HepG2 (cell line): ENCODE measurements around the gene PODXL2. TPM values are rescaled to one million over a fixed set of nuclear protein-coding genes. Genes with fewer than 3 reads are reported as not detected.

Source experiments
- CEBPG ChIP-seq: IDR thresholded peaks from 2 replicates; pipeline ENCODE4 v1.6.1; 2016
- ISL2 ChIP-seq: sonication (generic); formaldehyde crosslinking; IDR thresholded peaks from 2 replicates; pipeline ENCODE4 v1.5.0; 2020; ENCODE audit warnings: missing genetic modification reagents
- MEIS2 ChIP-seq: sonication (generic); formaldehyde crosslinking; IDR thresholded peaks from 2 replicates; pipeline ENCODE4 v1.9.0; 2021; ENCODE audit warnings: mild to moderate bottlenecking, missing genetic modification reagents
- POLR2AphosphoS5 ChIP-seq: IDR thresholded peaks from 2 replicates; pipeline ENCODE4 v1.6.1; 2012; ENCODE audit warnings: low read depth, low read length
- SYNCRIP ChIP-seq: fragments of 200-400 bp; formaldehyde crosslinking; IDR thresholded peaks from 2 replicates; pipeline ENCODE4 v1.6.1; 2018; ENCODE audit warnings: mild to moderate bottlenecking, low read depth, low read length; ENCODE audit not compliant: insufficient read depth
- TEAD2 ChIP-seq: sonication (generic); formaldehyde crosslinking; IDR thresholded peaks from 2 replicates; pipeline ENCODE4 v1.9.0; 2021; ENCODE audit warnings: missing genetic modification reagents
- TP53 ChIP-seq: sonication (generic); formaldehyde crosslinking; conservative IDR thresholded peaks from 2 replicates; pipeline ENCODE4 v1.4.0; 2020; ENCODE audit warnings: missing genetic modification reagents
- ZBTB8A ChIP-seq: sonication (generic); formaldehyde crosslinking; IDR thresholded peaks from 2 replicates; pipeline ENCODE4 v1.4.0; 2020; ENCODE audit warnings: mild to moderate bottlenecking, low read depth, missing genetic modification reagents, borderline replicate concordance
- ZNF234 ChIP-seq: sonication (generic); formaldehyde crosslinking; conservative IDR thresholded peaks from 2 replicates; pipeline ENCODE4 v1.5.1; 2020; ENCODE audit warnings: mild to moderate bottlenecking, missing genetic modification reagents
- ZNF34 ChIP-seq: sonication (generic); formaldehyde crosslinking; IDR thresholded peaks from 2 replicates; pipeline ENCODE4 v1.4.0; 2020; ENCODE audit warnings: mild to moderate bottlenecking, missing genetic modification reagents, borderline replicate concordance
- ZNF460 ChIP-seq: sonication (generic); formaldehyde crosslinking; IDR thresholded peaks from 2 replicates; pipeline ENCODE4 v1.5.1; 2020; ENCODE audit warnings: missing genetic modification reagents, mild to moderate bottlenecking, borderline replicate concordance
- ZNF891 ChIP-seq: sonication (generic); formaldehyde crosslinking; IDR thresholded peaks from 2 replicates; pipeline ENCODE4 v1.5.0; 2020; ENCODE audit warnings: mild to moderate bottlenecking, missing genetic modification reagents
- ZUFSP ChIP-seq: sonication (generic); formaldehyde crosslinking; IDR thresholded peaks from 2 replicates; pipeline ENCODE4 v1.9.0; 2021; ENCODE audit warnings: missing genetic modification reagents, mild to moderate bottlenecking, borderline replicate concordance
- polyA plus RNA-seq, 8 experiments: library from polyadenylated mRNA; depleted of rRNA in 3 of 8; stranded (reverse) in 7 of 8; unstranded in 1 of 8; fragments of >200 nt; fragmentation: Illumina TruSeq in 4 of 8; extraction: Trizol in 4 of 8; gene quantifications; 2 replicates each; pipeline versions ENCODE4 v1.2.1 to v1.2.3, GENCODE V29; 2011 to 2016; ENCODE audit warnings: low read depth in 4 of 8, missing spikeins in 1 of 8, mixed read lengths in 1 of 8; ENCODE audit not compliant: insufficient read depth in 1 of 8
- total RNA-seq, 5 experiments: library from RNA; depleted of rRNA; stranded (reverse); fragments of >200 nt; fragmentation: Illumina TruSeq; extraction: Trizol; gene quantifications; 2 replicates each; pipeline ENCODE4 v1.2.3, GENCODE V29; 2016; ENCODE audit warnings: low read depth in 1 of 5
- TF ChIP-seq, protein P1 (sequence below): sonication (generic); formaldehyde crosslinking; IDR thresholded peaks from 2 replicates; pipeline ENCODE4 v1.5.0; 2020; ENCODE audit warnings: mild to moderate bottlenecking, missing genetic modification reagents, borderline replicate concordance
- TF ChIP-seq, protein P2 (sequence below): sonication (generic); formaldehyde crosslinking; IDR thresholded peaks from 2 replicates; pipeline ENCODE4 v1.9.0; 2022; ENCODE audit warnings: low read depth, missing genetic modification reagents
- TF ChIP-seq, protein P3 (sequence below): sonication (generic); formaldehyde crosslinking; IDR thresholded peaks from 2 replicates; pipeline ENCODE4 v1.8.0; 2022; ENCODE audit warnings: missing genetic modification reagents, mild to moderate bottlenecking, borderline replicate concordance
- TF ChIP-seq, protein P4 (sequence below): sonication (generic); formaldehyde crosslinking; IDR thresholded peaks from 2 replicates; pipeline ENCODE4 v1.9.0; 2021; ENCODE audit warnings: missing genetic modification reagents, mild to moderate bottlenecking, borderline replicate concordance
- TF ChIP-seq, protein P5 (sequence below): sonication (generic); formaldehyde crosslinking; IDR thresholded peaks from 2 replicates; pipeline ENCODE4 v1.4.0; 2020; ENCODE audit warnings: mild to moderate bottlenecking, missing genetic modification reagents

The PODXL2 gene
- total and polyA plus RNA-seq, 2 of the 13 experiments (the other 11 are each of a cell fraction or from before 2014, with no cell fraction given) = 20.4 to 25.1 TPM

- TF ChIP-seq SYNCRIP = no peak
- no peak for TF ChIP-seq ZUFSP
- TF ChIP-seq ZNF34 (CRISPR knock-in tag) = no peak
- TF ChIP-seq TP53 (CRISPR knock-in tag) = no peak
- TF ChIP-seq TEAD2 (CRISPR knock-in tag) = 0 out of 2 replicates have a peak, but pooled peaks have one; percentile 65
- no peak for TF ChIP-seq ZNF460 (CRISPR knock-in tag)
- TF ChIP-seq, protein P1, sequence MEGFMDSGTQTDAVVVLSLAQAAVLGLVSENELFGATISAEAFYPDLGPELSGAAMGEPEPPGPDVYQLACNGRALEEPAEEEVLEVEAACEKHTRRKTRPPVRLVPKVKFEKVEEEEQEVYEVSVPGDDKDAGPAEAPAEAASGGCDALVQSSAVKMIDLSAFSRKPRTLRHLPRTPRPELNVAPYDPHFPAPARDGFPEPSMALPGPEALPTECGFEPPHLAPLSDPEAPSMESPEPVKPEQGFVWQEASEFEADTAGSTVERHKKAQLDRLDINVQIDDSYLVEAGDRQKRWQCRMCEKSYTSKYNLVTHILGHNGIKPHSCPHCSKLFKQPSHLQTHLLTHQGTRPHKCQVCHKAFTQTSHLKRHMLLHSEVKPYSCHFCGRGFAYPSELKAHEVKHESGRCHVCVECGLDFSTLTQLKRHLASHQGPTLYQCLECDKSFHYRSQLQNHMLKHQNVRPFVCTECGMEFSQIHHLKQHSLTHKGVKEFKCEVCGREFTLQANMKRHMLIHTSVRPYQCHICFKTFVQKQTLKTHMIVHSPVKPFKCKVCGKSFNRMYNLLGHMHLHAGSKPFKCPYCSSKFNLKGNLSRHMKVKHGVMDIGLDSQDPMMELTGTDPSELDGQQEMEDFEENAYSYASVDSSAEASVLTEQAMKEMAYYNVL (CRISPR knock-in tag) = no peak
- TF ChIP-seq ISL2 (CRISPR knock-in tag) = no peak
- TF ChIP-seq, protein P2, sequence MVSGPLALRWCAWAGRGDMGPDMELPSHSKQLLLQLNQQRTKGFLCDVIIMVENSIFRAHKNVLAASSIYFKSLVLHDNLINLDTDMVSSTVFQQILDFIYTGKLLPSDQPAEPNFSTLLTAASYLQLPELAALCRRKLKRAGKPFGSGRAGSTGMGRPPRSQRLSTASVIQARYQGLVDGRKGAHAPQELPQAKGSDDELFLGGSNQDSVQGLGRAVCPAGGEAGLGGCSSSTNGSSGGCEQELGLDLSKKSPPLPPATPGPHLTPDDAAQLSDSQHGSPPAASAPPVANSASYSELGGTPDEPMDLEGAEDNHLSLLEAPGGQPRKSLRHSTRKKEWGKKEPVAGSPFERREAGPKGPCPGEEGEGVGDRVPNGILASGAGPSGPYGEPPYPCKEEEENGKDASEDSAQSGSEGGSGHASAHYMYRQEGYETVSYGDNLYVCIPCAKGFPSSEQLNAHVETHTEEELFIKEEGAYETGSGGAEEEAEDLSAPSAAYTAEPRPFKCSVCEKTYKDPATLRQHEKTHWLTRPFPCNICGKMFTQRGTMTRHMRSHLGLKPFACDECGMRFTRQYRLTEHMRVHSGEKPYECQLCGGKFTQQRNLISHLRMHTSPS (CRISPR knock-in tag) = no peak
- peak; percentile 63; the same call in 1 of the 2 replicates for TF ChIP-seq MEIS2
- TF ChIP-seq ZBTB8A (CRISPR knock-in tag) = no peak
- TF ChIP-seq, protein P3, sequence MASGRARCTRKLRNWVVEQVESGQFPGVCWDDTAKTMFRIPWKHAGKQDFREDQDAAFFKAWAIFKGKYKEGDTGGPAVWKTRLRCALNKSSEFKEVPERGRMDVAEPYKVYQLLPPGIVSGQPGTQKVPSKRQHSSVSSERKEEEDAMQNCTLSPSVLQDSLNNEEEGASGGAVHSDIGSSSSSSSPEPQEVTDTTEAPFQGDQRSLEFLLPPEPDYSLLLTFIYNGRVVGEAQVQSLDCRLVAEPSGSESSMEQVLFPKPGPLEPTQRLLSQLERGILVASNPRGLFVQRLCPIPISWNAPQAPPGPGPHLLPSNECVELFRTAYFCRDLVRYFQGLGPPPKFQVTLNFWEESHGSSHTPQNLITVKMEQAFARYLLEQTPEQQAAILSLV (CRISPR knock-in tag) = no peak
- TF ChIP-seq ZNF891 (CRISPR knock-in tag) = no peak
- TF ChIP-seq, protein P4, sequence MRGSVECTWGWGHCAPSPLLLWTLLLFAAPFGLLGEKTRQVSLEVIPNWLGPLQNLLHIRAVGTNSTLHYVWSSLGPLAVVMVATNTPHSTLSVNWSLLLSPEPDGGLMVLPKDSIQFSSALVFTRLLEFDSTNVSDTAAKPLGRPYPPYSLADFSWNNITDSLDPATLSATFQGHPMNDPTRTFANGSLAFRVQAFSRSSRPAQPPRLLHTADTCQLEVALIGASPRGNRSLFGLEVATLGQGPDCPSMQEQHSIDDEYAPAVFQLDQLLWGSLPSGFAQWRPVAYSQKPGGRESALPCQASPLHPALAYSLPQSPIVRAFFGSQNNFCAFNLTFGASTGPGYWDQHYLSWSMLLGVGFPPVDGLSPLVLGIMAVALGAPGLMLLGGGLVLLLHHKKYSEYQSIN (CRISPR knock-in tag) = no peak
- peak; percentile 48 for TF ChIP-seq CEBPG
- TF ChIP-seq POLR2AphosphoS5 = peak; percentile 73; the same call in 1 of the 2 replicates
- TF ChIP-seq ZNF234 (CRISPR knock-in tag) = no peak
- TF ChIP-seq, protein P5, sequence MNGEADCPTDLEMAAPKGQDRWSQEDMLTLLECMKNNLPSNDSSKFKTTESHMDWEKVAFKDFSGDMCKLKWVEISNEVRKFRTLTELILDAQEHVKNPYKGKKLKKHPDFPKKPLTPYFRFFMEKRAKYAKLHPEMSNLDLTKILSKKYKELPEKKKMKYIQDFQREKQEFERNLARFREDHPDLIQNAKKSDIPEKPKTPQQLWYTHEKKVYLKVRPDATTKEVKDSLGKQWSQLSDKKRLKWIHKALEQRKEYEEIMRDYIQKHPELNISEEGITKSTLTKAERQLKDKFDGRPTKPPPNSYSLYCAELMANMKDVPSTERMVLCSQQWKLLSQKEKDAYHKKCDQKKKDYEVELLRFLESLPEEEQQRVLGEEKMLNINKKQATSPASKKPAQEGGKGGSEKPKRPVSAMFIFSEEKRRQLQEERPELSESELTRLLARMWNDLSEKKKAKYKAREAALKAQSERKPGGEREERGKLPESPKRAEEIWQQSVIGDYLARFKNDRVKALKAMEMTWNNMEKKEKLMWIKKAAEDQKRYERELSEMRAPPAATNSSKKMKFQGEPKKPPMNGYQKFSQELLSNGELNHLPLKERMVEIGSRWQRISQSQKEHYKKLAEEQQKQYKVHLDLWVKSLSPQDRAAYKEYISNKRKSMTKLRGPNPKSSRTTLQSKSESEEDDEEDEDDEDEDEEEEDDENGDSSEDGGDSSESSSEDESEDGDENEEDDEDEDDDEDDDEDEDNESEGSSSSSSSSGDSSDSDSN = peak; percentile 29
Measured at GRCh38 chr3:127590593-127591465, 38.2 kb upstream of the PODXL2 start, which contains the start of gene TPRA1 (continued).
